Motor neuron (in vitro differentiated cells): ENCODE measurements around the gene F2RL2. TPM values are rescaled to one million over a fixed set of nuclear protein-coding genes. Genes with fewer than 3 reads are reported as not detected.

Source experiments
- ATAC-seq, 8 experiments: fragments of 200-7000 bp; cut with Tn5 transposase; replicated peaks in 6 of 8; 2 replicates each; pipeline ENCODE4 v1.8.0; 2021; ENCODE audit warnings: mild to moderate bottlenecking in 8 of 8, moderate library complexity in 8 of 8
- H3K27ac ChIP-seq, 2 donors: fragments of 250-450 bp; sonication (Bioruptor Pico); 2 replicates each; pipeline ENCODE4 v1.9.0; 2021; ENCODE audit warnings: antibody characterized with exemption in 2 of 2, mild to moderate bottlenecking in 2 of 2, moderate library complexity in 1 of 2
- H3K4me1 ChIP-seq, 2 donors: fragments of 250-450 bp; sonication (Bioruptor Pico); replicated peaks in 1 of 2; 2 replicates each; pipeline ENCODE4 v1.6.1; 2021; ENCODE audit warnings: antibody characterized with exemption in 2 of 2, mild to moderate bottlenecking in 2 of 2, moderate library complexity in 1 of 2
- H3K4me3 ChIP-seq, 5 donors: fragments of 250-450 bp; sonication (Bioruptor Pico); 2 replicates each; pipeline ENCODE4 v1.9.0; 2021; ENCODE audit warnings: antibody characterized with exemption in 5 of 5, mild to moderate bottlenecking in 5 of 5, moderate library complexity in 4 of 5
- WGBS, 10 experiments: fragments of 450-650 bp; shearing (Covaris generic); methylation state at CpG; one replicate each; pipeline ENCODE4 v1.0.0; 2022; 5-methylcytosine and 5-hydroxymethylcytosine counted together
- in situ Hi-C, 9 experiments: fragments of 400-800 bp; cut with MboI; loops; one replicate each; pipeline ENCODE4 v1.15.0; 2021; ENCODE audit warnings: low sequenced_read_pairs in 9 of 9, low pct_unique_long_range_greater_than_20kb in 2 of 9; ENCODE audit not compliant: unreplicated experiment in 9 of 9
- total RNA-seq, 8 experiments: library from RNA; unstranded; fragments of 300-600 nt; gene quantifications; 2 replicates each; pipeline versions ENCODE4 v1.2.3 to v1.2.4, GENCODE V29; 2022

F2RL2 gene
- total RNA-seq, 8 experiments from 2014 or later, result 0.22 to 6.8 (median 1.1) TPM

GRCh38 chr5:76643371-76643770, 20.2 kb upstream of the F2RL2 start:
- in situ Hi-C loops, result loop anchor here in 1 of 9 experiments (10.0 kb wide), 1 partner anchor 49 kb away; no protein-coding TSS in a partner anchor
- H3K27ac ChIP-seq, result no peak overlapping the region
- no peak for ATAC-seq
- no peak overlapping the region for H3K4me3 ChIP-seq
- H3K4me1 ChIP-seq, result no peaks in the 10 kb centered on the region

- H3K4me1 ChIP-seq, result no peaks in the 10 kb centered on the region
- in situ Hi-C loops, result loop anchor here in 1 of 9 experiments (10.0 kb wide), 1 partner anchor 48 kb away; no protein-coding TSS in a partner anchor
- no peak for ATAC-seq
- no peak overlapping the region for H3K27ac ChIP-seq
- no peak overlapping the region for H3K4me3 ChIP-seq
- WGBS, 10 experiments, result 71 to 100% (median 93%) methylated on average over 1 to 6 of the region's 6 CpGs
Observed at GRCh38 chr5:76642390-76643040, 19.3 kb upstream of the F2RL2 start.

GRCh38 chr5:76641514-76642120, 18.4 kb upstream of the F2RL2 start:
- H3K4me1 ChIP-seq, result no peaks in the 10 kb centered on the region
- no peak overlapping the region for H3K4me3 ChIP-seq
- H3K27ac ChIP-seq, result no peak overlapping the region
- ATAC-seq, result peak in 4 of 8 experiments; percentile 42 to 71 (median 66)
- in situ Hi-C loops, result loop anchor here in 1 of 9 experiments (10.0 kb wide), 1 partner anchor 47 kb away; no protein-coding TSS in a partner anchor
- WGBS, 10 experiments, result 0 to 17% (median 0%) methylated on average over 1 of the region's 1 CpG; no CpG with 5 or more reads in 1 of the 10 experiments

- in situ Hi-C loops, result no loop called here
- no peak overlapping the region for H3K27ac ChIP-seq
Observed at GRCh38 chr5:76638479-76638878, 15.3 kb upstream of the F2RL2 start.

GRCh38 chr5:76637490-76637889, 14.3 kb upstream of the F2RL2 start:
- Histone ChIP-seq H3K4me1 (no peaks in the 10 kb centered on the region), H3K27ac (no peak overlapping the region), H3K4me3 (no peak overlapping the region)
- WGBS, 10 experiments, result 76 to 100% (median 88%) methylated on average over 1 to 2 of the region's 2 CpGs; no CpG with 5 or more reads in 3 of the 10 experiments
- ATAC-seq, result no peak
- in situ Hi-C loops, result no loop called here

More at GRCh38 chr5:76638479-76638878, 15.3 kb upstream of the F2RL2 start:
- peak in 3 of 8 experiments; percentile 26 to 89 (median 89) for ATAC-seq
- no peak overlapping the region for H3K4me3 ChIP-seq
- no peaks in the 10 kb centered on the region for H3K4me1 ChIP-seq
- 83 to 100% (median 100%) methylated on average over 1 of the region's 1 CpG; no CpG with 5 or more reads in 3 of the 10 experiments for WGBS, 10 experiments

- no peaks in the 10 kb centered on the region for H3K4me1 ChIP-seq
- 40 to 100% (median 50%) methylated on average over 1 to 4 of the region's 4 CpGs; no CpG with 5 or more reads in 2 of the 10 experiments for WGBS, 10 experiments
- ATAC-seq, result no peak
- no peak overlapping the region for H3K4me3 ChIP-seq
- H3K27ac ChIP-seq, result no peak overlapping the region
- in situ Hi-C loops, result no loop called here
Observed at GRCh38 chr5:76634661-76635060, 11.5 kb upstream of the F2RL2 start.

- H3K4me3 ChIP-seq, result no peak overlapping the region
- ATAC-seq, result no peak
- peaks cover 0 to 3% of the 10 kb centered on the region in 2 donors for H3K4me1 ChIP-seq
- H3K27ac ChIP-seq, result no peak overlapping the region
- in situ Hi-C loops, result no loop called here
- 44 to 100% (median 92%) methylated on average over 1 to 4 of the region's 6 CpGs; no CpG with 5 or more reads in 4 of the 10 experiments for WGBS, 10 experiments
Observed at GRCh38 chr5:76626738-76627137, 3.5 kb upstream of the F2RL2 start.

GRCh38 chr5:76625087-76625815, 2.0 kb upstream of the F2RL2 start:
- no peak overlapping the region for H3K27ac ChIP-seq
- no peak for ATAC-seq
- in situ Hi-C loops, result no loop called here
- H3K4me1 ChIP-seq, result peaks cover 0 to 3% of the 10 kb centered on the region in 2 donors
- H3K4me3 ChIP-seq, result no peak overlapping the region
- 58 to 100% (median 84%) methylated on average over 2 to 8 of the region's 8 CpGs for WGBS, 10 experiments

- no peak overlapping the region for H3K4me3 ChIP-seq
- in situ Hi-C loops, result loop anchor here in 2 of 9 experiments (25.0 kb wide), 2 partner anchors 140 to 165 kb away; no protein-coding TSS in a partner anchor
- WGBS, 10 experiments, result 20 to 100% (median 83%) methylated on average over 1 to 5 of the region's 5 CpGs; no CpG with 5 or more reads in 1 of the 10 experiments
- no peak overlapping the region for H3K27ac ChIP-seq
- ATAC-seq, result no peak
- peaks cover 0 to 3% of the 10 kb centered on the region in 2 donors for H3K4me1 ChIP-seq
Observed at GRCh38 chr5:76622076-76622475, 1.1 kb downstream of the F2RL2 start.

GRCh38 chr5:76620166-76620565, 3.0 kb downstream of the F2RL2 start:
- WGBS, 10 experiments, result 86 to 100% (median 97%) methylated on average over 1 to 4 of the region's 5 CpGs; no CpG with 5 or more reads in 2 of the 10 experiments
- in situ Hi-C loops, result loop anchor here in 2 of 9 experiments (25.0 kb wide), 2 partner anchors 142 to 167 kb away; no protein-coding TSS in a partner anchor

GRCh38 chr5:76617675-76618074, 5.5 kb downstream of the F2RL2 start:
- no peak for ATAC-seq
- H3K4me1 ChIP-seq, result no peaks in the 10 kb centered on the region
- WGBS, 10 experiments, result 30 to 100% (median 93%) methylated on average over 1 to 4 of the region's 4 CpGs; no CpG with 5 or more reads in 1 of the 10 experiments
- in situ Hi-C loops, result loop anchor here in 2 of 9 experiments (25.0 kb wide), 2 partner anchors 145 to 170 kb away; no protein-coding TSS in a partner anchor
- no peak overlapping the region for H3K27ac ChIP-seq
- H3K4me3 ChIP-seq, result no peak overlapping the region

More at GRCh38 chr5:76620166-76620565, 3.0 kb downstream of the F2RL2 start:
- Histone ChIP-seq H3K27ac (no peak overlapping the region), H3K4me1 (peaks cover 0 to 3% of the 10 kb centered on the region in 2 donors), H3K4me3 (no peak overlapping the region)
- ATAC-seq, result no peak

GRCh38 chr5:76617229-76617628, 6.0 kb downstream of the F2RL2 start:
- H3K4me3 ChIP-seq, result no peak overlapping the region
- 50 to 100% (median 89%) methylated on average over 2 to 4 of the region's 4 CpGs; no CpG with 5 or more reads in 3 of the 10 experiments for WGBS, 10 experiments
- in situ Hi-C loops, result loop anchor here in 2 of 9 experiments (25.0 kb wide), 2 partner anchors 145 to 170 kb away; no protein-coding TSS in a partner anchor
- H3K4me1 ChIP-seq, result no peaks in the 10 kb centered on the region
- no peak for ATAC-seq
- H3K27ac ChIP-seq, result no peak overlapping the region
